ENCODE results near the gene ERG.

DNA sequence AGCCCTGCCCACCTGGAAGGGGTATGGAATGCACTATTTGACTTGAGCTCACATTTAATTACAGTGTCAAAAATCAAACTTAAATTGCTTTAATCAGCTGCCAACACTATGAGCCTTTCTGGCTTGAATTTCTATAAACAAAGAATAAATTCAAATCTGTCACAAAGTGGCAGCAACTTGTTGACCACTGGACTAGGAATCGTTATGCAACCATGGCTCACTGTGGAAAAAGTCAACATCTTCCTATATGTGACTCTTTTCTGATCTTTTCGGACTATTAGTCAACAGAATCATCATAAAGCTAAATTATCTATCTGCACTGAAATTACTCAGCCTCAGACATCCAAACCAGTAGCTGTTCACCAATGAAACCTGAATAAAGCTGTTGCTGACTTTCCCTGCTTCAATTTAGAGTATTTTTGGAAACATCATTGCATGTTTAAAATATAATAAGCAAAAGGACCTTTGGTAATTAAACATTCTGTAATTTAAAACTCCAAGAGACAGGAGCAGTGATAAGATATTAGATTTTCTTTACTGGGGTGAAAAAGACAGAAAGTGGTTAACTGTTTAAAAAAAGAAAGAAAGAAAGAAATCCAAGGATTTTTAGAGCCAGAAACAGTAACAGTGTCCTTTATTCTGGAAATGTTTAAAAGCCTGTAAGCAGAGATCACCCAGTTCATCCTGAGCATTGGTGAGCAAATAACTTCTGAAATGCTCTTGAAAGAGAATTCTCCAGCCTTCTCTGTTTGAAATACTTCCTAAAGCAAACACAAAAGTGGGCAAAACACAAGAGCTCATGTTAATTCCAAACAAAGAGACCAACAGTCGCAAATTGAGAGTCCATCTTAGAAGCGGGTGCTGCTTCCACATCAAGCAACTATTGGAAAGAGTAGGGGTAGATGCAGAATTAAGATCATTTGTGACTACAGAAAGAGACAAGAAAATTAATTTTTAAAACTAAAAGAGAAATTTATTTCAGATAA is 26.2 kb upstream of the ERG start:
- TF ChIP-seq, protein P1, sequence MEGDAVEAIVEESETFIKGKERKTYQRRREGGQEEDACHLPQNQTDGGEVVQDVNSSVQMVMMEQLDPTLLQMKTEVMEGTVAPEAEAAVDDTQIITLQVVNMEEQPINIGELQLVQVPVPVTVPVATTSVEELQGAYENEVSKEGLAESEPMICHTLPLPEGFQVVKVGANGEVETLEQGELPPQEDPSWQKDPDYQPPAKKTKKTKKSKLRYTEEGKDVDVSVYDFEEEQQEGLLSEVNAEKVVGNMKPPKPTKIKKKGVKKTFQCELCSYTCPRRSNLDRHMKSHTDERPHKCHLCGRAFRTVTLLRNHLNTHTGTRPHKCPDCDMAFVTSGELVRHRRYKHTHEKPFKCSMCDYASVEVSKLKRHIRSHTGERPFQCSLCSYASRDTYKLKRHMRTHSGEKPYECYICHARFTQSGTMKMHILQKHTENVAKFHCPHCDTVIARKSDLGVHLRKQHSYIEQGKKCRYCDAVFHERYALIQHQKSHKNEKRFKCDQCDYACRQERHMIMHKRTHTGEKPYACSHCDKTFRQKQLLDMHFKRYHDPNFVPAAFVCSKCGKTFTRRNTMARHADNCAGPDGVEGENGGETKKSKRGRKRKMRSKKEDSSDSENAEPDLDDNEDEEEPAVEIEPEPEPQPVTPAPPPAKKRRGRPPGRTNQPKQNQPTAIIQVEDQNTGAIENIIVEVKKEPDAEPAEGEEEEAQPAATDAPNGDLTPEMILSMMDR (IDR thresholded peaks at IDR 0.05; ENCODE audit: control extremely low read depth in 1 of 3, insufficient read depth in 1 of 3, low read depth in 1 of 3, low read length in 3 of 3): no peak
- TF ChIP-seq HDAC2 (IDR thresholded peaks at IDR 0.05; ENCODE audit: borderline replicate concordance in 1 of 2, low read depth in 2 of 2, low read length in 2 of 2) (no peak), SP1 (IDR thresholded peaks at IDR 0.05; ENCODE audit: low read depth, low read length) (no peak), JUND (IDR thresholded peaks at IDR 0.05; ENCODE audit: low read length) (no peak), GTF2F1 (IDR thresholded peaks at IDR 0.05; ENCODE audit: borderline replicate concordance, low read depth, low read length) (no peak)

All from H1 (cell line).